A673 (cell line): ENCODE results near the gene SCCPDH. TPM values are rescaled to one million over a fixed set of nuclear protein-coding genes. Genes with fewer than 3 reads are reported as not detected.
"Not testable (repeated sequence)": the region's sequence is repeated elsewhere in the genome, so short reads cannot be mapped to it uniquely, and the experiment has no call there.

ENCODE experiments used
- BruUV-seq: library from RNA; stranded (reverse); fragments of 400-500 nt; replicated peaks from 2 replicates; lab custom pipeline; 2021; lab: Mats Ljungman, UMichigan
- CTCF ChIA-PET: fragments of 300-600 bp; sonication (Branson Sonifier 250); formaldehyde crosslinking; loops from one replicate; lab custom pipeline; 2022; ENCODE audit warnings: antibody characterized with exemption; lab: Charles Lee
- POLR2A ChIA-PET: fragments of 300-600 bp; sonication (Branson Sonifier 250); formaldehyde crosslinking; loops from one replicate; lab custom pipeline; 2022; ENCODE audit warnings: antibody characterized with exemption; ENCODE audit not compliant: low non-redundant PET; lab: Charles Lee
- DNase-seq: peaks from one replicate; pipeline ENCODE4 v3.0.0-alpha.2; 2015; ENCODE audit warnings: low spot score
- H3K27ac ChIP-seq: fragments of 200-600 bp; sonication (generic); 2 replicates; pipeline ENCODE4 v1.5.1; 2016; ENCODE audit warnings: mixed run types, low read depth, mild to moderate bottlenecking, mixed read lengths, antibody characterized with exemption, low read length; ENCODE audit not compliant: poor library complexity, severe bottlenecking
- H3K27me3 ChIP-seq: fragments of 200-600 bp; sonication (generic); replicated peaks from 2 replicates; pipeline ENCODE4 v1.6.1; 2017; ENCODE audit warnings: mixed run types, low read depth, mild to moderate bottlenecking, mixed read lengths, antibody characterized with exemption, low read length; ENCODE audit not compliant: insufficient read depth, poor library complexity
- H3K36me3 ChIP-seq: fragments of 200-600 bp; sonication (generic); 2 replicates; pipeline ENCODE4 v1.6.1; 2016; ENCODE audit warnings: mixed run types, mild to moderate bottlenecking, mixed read lengths, antibody characterized with exemption, low read length; ENCODE audit not compliant: insufficient read depth, poor library complexity, severe bottlenecking
- H3K4me1 ChIP-seq: fragments of 200-600 bp; sonication (generic); 2 replicates; pipeline ENCODE4 v1.6.1; 2017; ENCODE audit warnings: mixed run types, mild to moderate bottlenecking, mixed read lengths, antibody characterized with exemption, low read length; ENCODE audit not compliant: insufficient read depth, poor library complexity, severe bottlenecking
- H3K4me3 ChIP-seq: fragments of 200-600 bp; sonication (generic); 2 replicates; pipeline ENCODE4 v1.5.1; 2016; ENCODE audit warnings: low read depth, mixed run types, mild to moderate bottlenecking, mixed read lengths, low read length; ENCODE audit not compliant: poor library complexity, severe bottlenecking
- H3K9me3 ChIP-seq: fragments of 200-600 bp; sonication (generic); 2 replicates; pipeline ENCODE4 v1.6.1; 2016; ENCODE audit warnings: mixed run types, low read depth, mild to moderate bottlenecking, mixed read lengths, antibody characterized with exemption, low read length; ENCODE audit not compliant: poor library complexity, severe bottlenecking
- EZH2 ChIP-seq: fragments of 200-600 bp; sonication (generic); IDR thresholded peaks from 2 replicates; pipeline ENCODE4 v1.6.1; 2017; ENCODE audit warnings: borderline replicate concordance, low read depth, mild to moderate bottlenecking, mixed read lengths, antibody characterized with exemption, low read length; ENCODE audit not compliant: poor library complexity, severe bottlenecking
- intact Hi-C: fragments of 100-400 bp; cut with micrococcal nuclease; formaldehyde crosslinking; loops from one replicate; pipeline ENCODE4 v1.10.0; 2022; ENCODE audit not compliant: unreplicated experiment
- total RNA-seq: library from RNA; stranded (reverse); gene quantifications from 2 replicates; pipeline ENCODE4 v1.2.3, GENCODE V29; 2021
- TF ChIP-seq, protein P1 (sequence below): fragments of 300-800, 200-600 bp; sonication (generic); conservative IDR thresholded peaks from 2 replicates; pipeline ENCODE4 v1.5.1; 2017; ENCODE audit warnings: low read depth, mild to moderate bottlenecking, antibody characterized with exemption, low read length, moderate library complexity, mixed read lengths

The SCCPDH gene
- total RNA-seq, 1 experiment from 2014 or later, result 41.7 TPM

- no peaks in the 10 kb centered on the region for H3K4me1 ChIP-seq
- no peak for DNase-seq
- no peak overlapping the region for H3K4me3 ChIP-seq
- no peak for TF ChIP-seq EZH2
- TF ChIP-seq, protein P1, sequence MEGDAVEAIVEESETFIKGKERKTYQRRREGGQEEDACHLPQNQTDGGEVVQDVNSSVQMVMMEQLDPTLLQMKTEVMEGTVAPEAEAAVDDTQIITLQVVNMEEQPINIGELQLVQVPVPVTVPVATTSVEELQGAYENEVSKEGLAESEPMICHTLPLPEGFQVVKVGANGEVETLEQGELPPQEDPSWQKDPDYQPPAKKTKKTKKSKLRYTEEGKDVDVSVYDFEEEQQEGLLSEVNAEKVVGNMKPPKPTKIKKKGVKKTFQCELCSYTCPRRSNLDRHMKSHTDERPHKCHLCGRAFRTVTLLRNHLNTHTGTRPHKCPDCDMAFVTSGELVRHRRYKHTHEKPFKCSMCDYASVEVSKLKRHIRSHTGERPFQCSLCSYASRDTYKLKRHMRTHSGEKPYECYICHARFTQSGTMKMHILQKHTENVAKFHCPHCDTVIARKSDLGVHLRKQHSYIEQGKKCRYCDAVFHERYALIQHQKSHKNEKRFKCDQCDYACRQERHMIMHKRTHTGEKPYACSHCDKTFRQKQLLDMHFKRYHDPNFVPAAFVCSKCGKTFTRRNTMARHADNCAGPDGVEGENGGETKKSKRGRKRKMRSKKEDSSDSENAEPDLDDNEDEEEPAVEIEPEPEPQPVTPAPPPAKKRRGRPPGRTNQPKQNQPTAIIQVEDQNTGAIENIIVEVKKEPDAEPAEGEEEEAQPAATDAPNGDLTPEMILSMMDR, result no peak
- POLR2A ChIA-PET, result no interaction called here
- no peaks in the 10 kb centered on the region for H3K9me3 ChIP-seq
- no peaks in the 10 kb centered on the region for H3K36me3 ChIP-seq
- no peaks in the 10 kb centered on the region for H3K27me3 ChIP-seq
- CTCF ChIA-PET, result no interaction called here
- intact Hi-C loops, result no loop called here
- BruUV-seq, result no TSS peak
- no peak overlapping the region for H3K27ac ChIP-seq
Measured at GRCh38 chr1:246711548-246712003, 12.6 kb upstream of the SCCPDH start.

DNA sequence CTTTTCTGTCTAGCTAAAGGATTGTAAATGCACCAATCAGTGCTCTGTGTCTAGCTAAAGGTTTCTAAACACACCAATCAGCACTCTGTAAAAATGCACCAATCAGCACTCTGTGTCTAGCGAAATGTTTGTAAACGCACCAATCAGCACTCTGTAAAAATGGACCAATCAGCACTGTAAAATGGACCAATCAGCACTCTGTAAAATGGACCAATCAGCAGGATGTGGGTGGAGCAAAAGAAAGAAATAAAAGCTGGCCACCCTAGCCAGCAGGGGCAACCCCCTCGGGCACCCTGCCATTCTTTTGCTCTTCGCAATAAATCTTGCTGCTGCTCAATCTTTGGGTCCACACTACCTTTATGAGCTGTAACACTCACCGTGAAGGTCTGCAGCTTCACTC lies 11.8 kb upstream of the SCCPDH start:
- H3K9me3 ChIP-seq, DNase-seq, BruUV-seq, H3K36me3 ChIP-seq, H3K4me3 ChIP-seq, H3K4me1 ChIP-seq, H3K27ac ChIP-seq, POLR2A ChIA-PET, intact Hi-C loops, H3K27me3 ChIP-seq, CTCF ChIA-PET: not testable (repeated sequence)

GRCh38 chr1:246719361-246719760 lies 4.8 kb upstream of the SCCPDH start:
- H3K4me3 ChIP-seq, H3K27me3 ChIP-seq, BruUV-seq, H3K9me3 ChIP-seq, H3K36me3 ChIP-seq, H3K4me1 ChIP-seq, CTCF ChIA-PET, DNase-seq, H3K27ac ChIP-seq, intact Hi-C loops, POLR2A ChIA-PET: not testable (repeated sequence)

DNA sequence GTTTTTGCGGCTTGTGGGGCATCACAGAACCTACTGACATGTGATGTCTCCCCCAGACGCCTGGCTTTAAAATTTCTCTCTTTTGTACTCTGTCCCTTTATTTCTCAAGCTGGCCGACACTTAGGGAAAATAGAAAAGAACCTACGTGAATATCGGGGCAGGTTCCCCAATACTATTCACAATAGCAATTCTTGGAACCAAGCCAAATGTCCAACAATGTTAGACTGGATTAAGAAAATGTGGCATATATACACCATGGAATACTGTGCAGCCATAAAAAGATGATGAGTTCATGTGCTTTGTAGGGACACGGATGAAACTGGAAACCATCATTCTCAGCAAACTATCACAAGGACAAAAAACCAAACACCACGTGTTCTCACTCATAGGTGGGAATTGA lies 3.4 kb upstream of the SCCPDH start:
- H3K27me3 ChIP-seq, DNase-seq, H3K36me3 ChIP-seq, H3K4me3 ChIP-seq, H3K4me1 ChIP-seq, intact Hi-C loops, CTCF ChIA-PET, H3K27ac ChIP-seq, H3K9me3 ChIP-seq, POLR2A ChIA-PET, BruUV-seq: not testable (repeated sequence)

- ChIA-PET POLR2A (no interaction called here), CTCF (no interaction called here)
- no peak overlapping the region for H3K27ac ChIP-seq
- H3K4me3 ChIP-seq, result no peak overlapping the region
- H3K9me3 ChIP-seq, result no peaks in the 10 kb centered on the region
- H3K27me3 ChIP-seq, result no peaks in the 10 kb centered on the region
- no peak for DNase-seq
- no TSS peak for BruUV-seq
- peaks cover 12% of the 10 kb centered on the region for H3K36me3 ChIP-seq
- intact Hi-C loops, result no loop called here
- TF ChIP-seq, protein P1, result no peak
- TF ChIP-seq EZH2, result no peak
- peaks cover 10% of the 10 kb centered on the region for H3K4me1 ChIP-seq
Measured at GRCh38 chr1:246722720-246723119, 1.5 kb upstream of the SCCPDH start.
